ENCODE data around the gene MT4.

GRCh38 chr16:56560447-56560846, 4.4 kb upstream of the MT4 start:
- TF ChIP-seq POLR2A (IDR thresholded peaks at IDR 0.05; ENCODE audit: low read length): no peak
- TF ChIP-seq GATA1 (IDR thresholded peaks at IDR 0.05; ENCODE audit: low read depth, low read length): no peak
